ENCODE data around the gene RPLP2.

RPLP2 gene

GRCh38 chr11:803770-804598 lies 5.8 kb upstream of the RPLP2 start (continued):
- TF ChIP-seq KLF17 (tag by site-specific recombination; IDR thresholded peaks at IDR 0.05) (0 out of 2 replicates have a peak, but pooled peaks have one; percentile 16), MZF1 (tag by site-specific recombination; IDR thresholded peaks at IDR 0.05; ENCODE audit: borderline replicate concordance) (no peak), ZNF670 (tag by site-specific recombination; IDR thresholded peaks at IDR 0.05; ENCODE audit: low read depth) (no peak), GLI4 (tag by site-specific recombination; IDR thresholded peaks at IDR 0.05) (no peak), ZBTB49 (tag by site-specific recombination; IDR thresholded peaks at IDR 0.05; ENCODE audit: low read depth) (no peak), SCRT1 (tag by site-specific recombination; IDR thresholded peaks at IDR 0.05; ENCODE audit: borderline replicate concordance) (no peak), ZNF692 (tag by site-specific recombination; IDR thresholded peaks at IDR 0.05) (peak; percentile 82), ZNF629 (tag by site-specific recombination; IDR thresholded peaks at IDR 0.05) (0 out of 2 replicates have a peak, but pooled peaks have one; percentile 32), ZFHX2 (tag by site-specific recombination; conservative IDR thresholded peaks at IDR 0.05) (peak; percentile 32; the same call in 1 of the 2 replicates), HIC1 (tag by site-specific recombination; IDR thresholded peaks at IDR 0.05) (peak; percentile 37; the same call in 1 of the 2 replicates), ZNF488 (tag by site-specific recombination; IDR thresholded peaks at IDR 0.05) (no peak), ZFP37 (tag by site-specific recombination; IDR thresholded peaks at IDR 0.05) (no peak), ZSCAN5A (tag by site-specific recombination; IDR thresholded peaks at IDR 0.05) (no peak), ZNF623 (tag by site-specific recombination; IDR thresholded peaks at IDR 0.05) (no peak), ZNF335 (tag by site-specific recombination; conservative IDR thresholded peaks at IDR 0.05) (0 out of 2 replicates have a peak, but pooled peaks have one; percentile 29), HOXD13 (CRISPR knock-in tag; IDR thresholded peaks at IDR 0.05; ENCODE audit: borderline replicate concordance) (no peak), ZNF155 (tag by site-specific recombination; IDR thresholded peaks at IDR 0.05) (no peak), ZNF175 (tag by site-specific recombination; IDR thresholded peaks at IDR 0.05) (no peak), TSHZ1 (tag by site-specific recombination; IDR thresholded peaks at IDR 0.05; ENCODE audit: borderline replicate concordance) (no peak), ELK4 (IDR thresholded peaks at IDR 0.05; ENCODE audit: borderline replicate concordance, low read depth, low read length) (no peak), ZNF354C (tag by site-specific recombination; IDR thresholded peaks at IDR 0.05; ENCODE audit: borderline replicate concordance, low read depth) (no peak), ZNF664 (tag by site-specific recombination; IDR thresholded peaks at IDR 0.05) (no peak)

Measured in HEK293 (cell line).